ENCODE results near the gene CELF2.

CELF2 gene

DNA sequence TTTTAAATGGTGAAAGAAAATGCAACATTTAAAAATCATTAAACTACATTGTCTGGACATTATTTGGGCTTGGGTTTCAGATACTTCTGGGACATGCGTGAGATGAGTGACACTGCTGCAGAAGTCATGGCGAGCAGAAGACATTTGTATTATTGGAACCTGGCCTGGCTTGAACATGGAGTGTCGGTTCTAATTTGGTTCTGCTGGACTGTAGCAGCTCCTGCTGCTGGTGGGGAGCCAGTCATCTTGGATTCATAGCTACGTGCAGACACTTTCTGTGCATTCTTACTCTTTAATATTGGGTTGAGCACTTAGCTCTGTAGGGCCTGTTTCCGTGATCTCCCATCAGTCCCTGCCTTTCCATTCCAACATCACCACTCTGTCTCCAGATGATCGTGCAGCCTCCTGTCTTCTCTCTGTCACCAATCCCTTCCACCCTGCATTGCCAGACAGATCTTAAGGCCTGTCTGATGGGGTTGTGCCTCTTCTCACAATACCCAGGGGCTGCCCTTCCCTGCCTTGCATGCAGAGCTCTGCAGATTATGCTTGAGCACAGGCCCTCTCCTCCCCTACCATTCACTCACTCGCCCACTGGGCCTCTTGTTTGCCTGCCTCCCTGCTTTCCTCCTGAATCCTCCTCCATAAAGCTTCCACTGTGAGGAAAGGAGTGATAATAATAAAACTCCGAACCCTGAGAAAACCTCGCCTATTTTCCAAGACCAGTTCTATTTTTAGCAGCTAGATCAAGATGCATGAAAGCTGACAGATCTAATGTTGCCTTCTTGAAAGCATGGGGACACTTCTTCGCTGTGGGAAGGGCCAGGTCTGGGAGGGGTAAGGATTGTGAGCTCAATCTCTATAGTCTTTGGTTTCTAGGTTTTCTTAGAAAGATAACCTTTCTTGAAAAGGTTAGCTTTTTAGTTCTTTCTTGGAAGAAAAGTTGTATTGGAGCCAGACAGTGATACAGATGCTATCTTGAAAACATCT is 32.9 kb downstream of the CELF2 start:
- no peak for TF ChIP-seq POLR2AphosphoS5 (IDR thresholded peaks at IDR 0.05; ENCODE audit: low read depth, low read length)
- no peak for TF ChIP-seq SIN3A (IDR thresholded peaks at IDR 0.05; ENCODE audit: borderline replicate concordance, insufficient read depth, low read length)
- TF ChIP-seq FOXP2 (optimal IDR thresholded peaks at IDR 0.05; ENCODE audit: borderline replicate concordance, extremely low read depth, extremely low read length, insufficient read depth) = no peak
- no peak for TF ChIP-seq TAF1 (IDR thresholded peaks at IDR 0.05; ENCODE audit: borderline replicate concordance, insufficient read depth, low read length)
- TF ChIP-seq, protein P1, sequence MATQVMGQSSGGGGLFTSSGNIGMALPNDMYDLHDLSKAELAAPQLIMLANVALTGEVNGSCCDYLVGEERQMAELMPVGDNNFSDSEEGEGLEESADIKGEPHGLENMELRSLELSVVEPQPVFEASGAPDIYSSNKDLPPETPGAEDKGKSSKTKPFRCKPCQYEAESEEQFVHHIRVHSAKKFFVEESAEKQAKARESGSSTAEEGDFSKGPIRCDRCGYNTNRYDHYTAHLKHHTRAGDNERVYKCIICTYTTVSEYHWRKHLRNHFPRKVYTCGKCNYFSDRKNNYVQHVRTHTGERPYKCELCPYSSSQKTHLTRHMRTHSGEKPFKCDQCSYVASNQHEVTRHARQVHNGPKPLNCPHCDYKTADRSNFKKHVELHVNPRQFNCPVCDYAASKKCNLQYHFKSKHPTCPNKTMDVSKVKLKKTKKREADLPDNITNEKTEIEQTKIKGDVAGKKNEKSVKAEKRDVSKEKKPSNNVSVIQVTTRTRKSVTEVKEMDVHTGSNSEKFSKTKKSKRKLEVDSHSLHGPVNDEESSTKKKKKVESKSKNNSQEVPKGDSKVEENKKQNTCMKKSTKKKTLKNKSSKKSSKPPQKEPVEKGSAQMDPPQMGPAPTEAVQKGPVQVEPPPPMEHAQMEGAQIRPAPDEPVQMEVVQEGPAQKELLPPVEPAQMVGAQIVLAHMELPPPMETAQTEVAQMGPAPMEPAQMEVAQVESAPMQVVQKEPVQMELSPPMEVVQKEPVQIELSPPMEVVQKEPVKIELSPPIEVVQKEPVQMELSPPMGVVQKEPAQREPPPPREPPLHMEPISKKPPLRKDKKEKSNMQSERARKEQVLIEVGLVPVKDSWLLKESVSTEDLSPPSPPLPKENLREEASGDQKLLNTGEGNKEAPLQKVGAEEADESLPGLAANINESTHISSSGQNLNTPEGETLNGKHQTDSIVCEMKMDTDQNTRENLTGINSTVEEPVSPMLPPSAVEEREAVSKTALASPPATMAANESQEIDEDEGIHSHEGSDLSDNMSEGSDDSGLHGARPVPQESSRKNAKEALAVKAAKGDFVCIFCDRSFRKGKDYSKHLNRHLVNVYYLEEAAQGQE (IDR thresholded peaks at IDR 0.05; ENCODE audit: insufficient read depth in 1 of 2, low read depth in 2 of 2, low read length in 2 of 2) = no peak

DNA sequence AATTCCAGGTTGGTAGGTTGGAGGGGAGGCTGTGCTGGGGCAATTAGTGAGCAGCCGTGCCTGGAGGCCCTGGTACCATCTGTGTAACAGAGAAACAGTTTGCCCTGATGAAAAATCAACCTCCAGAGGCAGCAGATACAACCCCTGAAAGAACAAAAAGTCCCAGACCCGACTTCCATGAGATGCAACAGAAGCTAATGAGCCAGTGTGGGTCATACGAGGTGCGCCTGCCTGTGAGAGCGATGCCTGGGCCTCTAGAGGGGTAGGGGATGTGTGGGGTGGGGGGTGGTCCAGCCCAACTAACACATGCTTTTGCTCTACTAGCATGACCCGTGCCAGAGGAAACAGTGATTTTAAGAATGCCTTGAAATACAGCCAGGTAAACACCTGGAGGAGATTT is 39.3 kb downstream of the CELF2 start:
- TF ChIP-seq TAF1 (IDR thresholded peaks at IDR 0.05; ENCODE audit: borderline replicate concordance, insufficient read depth, low read length) (no peak), POLR2AphosphoS5 (IDR thresholded peaks at IDR 0.05; ENCODE audit: low read depth, low read length) (no peak), SIN3A (IDR thresholded peaks at IDR 0.05; ENCODE audit: borderline replicate concordance, insufficient read depth, low read length) (no peak), FOXP2 (optimal IDR thresholded peaks at IDR 0.05; ENCODE audit: borderline replicate concordance, extremely low read depth, extremely low read length, insufficient read depth) (no peak)
- TF ChIP-seq, protein P1 (IDR thresholded peaks at IDR 0.05; ENCODE audit: insufficient read depth in 1 of 2, low read depth in 2 of 2, low read length in 2 of 2) = no peak

DNA sequence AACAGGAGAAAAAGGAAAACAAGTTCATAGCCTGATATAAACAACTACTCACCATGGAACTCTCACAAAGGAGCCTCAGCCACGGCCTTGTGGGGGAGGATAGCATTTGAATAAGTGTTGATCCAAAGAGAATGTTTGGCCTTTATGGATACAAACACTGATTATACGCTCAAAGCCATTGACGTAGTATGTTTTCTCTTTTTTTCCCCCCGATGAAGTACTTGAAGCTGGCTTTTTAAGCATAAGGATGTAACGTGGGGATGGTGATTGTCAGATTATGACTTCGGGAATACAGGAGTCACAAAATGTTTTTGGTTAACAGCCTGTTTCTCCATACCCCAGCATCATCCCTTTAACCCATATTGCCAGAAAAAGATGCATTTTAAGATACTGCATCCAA is 39.8 kb downstream of the CELF2 start:
- TF ChIP-seq SIN3A (IDR thresholded peaks at IDR 0.05; ENCODE audit: borderline replicate concordance, insufficient read depth, low read length) = no peak
- TF ChIP-seq, protein P1 (IDR thresholded peaks at IDR 0.05; ENCODE audit: insufficient read depth in 1 of 2, low read depth in 2 of 2, low read length in 2 of 2) = no peak
- no peak for TF ChIP-seq FOXP2 (optimal IDR thresholded peaks at IDR 0.05; ENCODE audit: borderline replicate concordance, extremely low read depth, extremely low read length, insufficient read depth)
- TF ChIP-seq POLR2AphosphoS5 (IDR thresholded peaks at IDR 0.05; ENCODE audit: low read depth, low read length) = no peak
- TF ChIP-seq TAF1 (IDR thresholded peaks at IDR 0.05; ENCODE audit: borderline replicate concordance, insufficient read depth, low read length) = no peak

DNA sequence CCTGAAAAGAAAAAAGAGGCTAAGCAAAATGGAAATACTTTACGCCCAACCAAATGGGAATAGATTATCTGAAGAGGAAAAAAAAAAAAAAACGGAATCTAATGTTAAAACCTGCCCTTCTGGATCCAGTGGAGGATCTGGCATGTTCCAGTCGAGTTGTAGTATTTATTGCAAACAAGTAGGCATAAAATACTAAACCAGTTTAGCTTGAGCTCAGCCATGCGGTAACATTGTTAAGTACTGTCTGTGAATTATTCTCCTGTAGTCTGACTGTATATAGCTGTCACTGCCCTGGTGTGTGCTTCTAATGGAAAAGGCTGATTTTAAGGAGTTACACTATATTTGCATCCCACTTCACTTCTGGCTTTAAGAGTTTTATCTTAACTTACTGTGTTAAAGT is 40.3 kb downstream of the CELF2 start:
- TF ChIP-seq SIN3A (IDR thresholded peaks at IDR 0.05; ENCODE audit: borderline replicate concordance, insufficient read depth, low read length) = no peak
- no peak for TF ChIP-seq POLR2AphosphoS5 (IDR thresholded peaks at IDR 0.05; ENCODE audit: low read depth, low read length)
- TF ChIP-seq FOXP2 (optimal IDR thresholded peaks at IDR 0.05; ENCODE audit: borderline replicate concordance, extremely low read depth, extremely low read length, insufficient read depth) = no peak
- TF ChIP-seq TAF1 (IDR thresholded peaks at IDR 0.05; ENCODE audit: borderline replicate concordance, insufficient read depth, low read length) = no peak
- TF ChIP-seq, protein P1 (IDR thresholded peaks at IDR 0.05; ENCODE audit: insufficient read depth in 1 of 2, low read depth in 2 of 2, low read length in 2 of 2) = no peak

Data from PFSK-1 (cell line).